Neutrophil (primary cell): ENCODE measurements around the gene MED10.

Source experiments
- H3K27ac ChIP-seq: fragments of 200-600 bp; sonication (generic); 2 replicates; pipeline ENCODE4 v1.5.1; 2016; ENCODE audit warnings: mild to moderate bottlenecking, moderate library complexity
- H3K27me3 ChIP-seq: fragments of 200-600 bp; sonication (generic); 2 replicates; pipeline ENCODE4 v1.6.0; 2016; ENCODE audit warnings: mild to moderate bottlenecking
- H3K36me3 ChIP-seq: fragments of 200-600 bp; sonication (generic); 2 replicates; pipeline ENCODE4 v1.5.1; 2017
- H3K4me1 ChIP-seq, 2 experiments: fragments of 200-600 bp in 1 of 2; sonication (generic) in 1 of 2; 1 replicate in 1 of 2; 2 replicates in 1 of 2; pipeline versions ENCODE4 v1.5.1 to v1.6.1; 2013 to 2016; ENCODE audit warnings: low read depth in 1 of 2, low read length in 1 of 2, mild to moderate bottlenecking in 1 of 2, moderate library complexity in 1 of 2; ENCODE audit not compliant: control insufficient read depth in 1 of 2, insufficient read depth in 1 of 2
- H3K4me3 ChIP-seq, 2 experiments: fragments of 200-600 bp in 1 of 2; sonication (generic) in 1 of 2; 1 replicate in 1 of 2; 2 replicates in 1 of 2; pipeline ENCODE4 v1.5.1; 2013 to 2016; ENCODE audit warnings: low read depth in 1 of 2, low read length in 1 of 2, mild to moderate bottlenecking in 1 of 2, moderate library complexity in 1 of 2
- H3K9me3 ChIP-seq: fragments of 200-600 bp; sonication (generic); 2 replicates; pipeline ENCODE4 v1.5.1; 2016
- TF ChIP-seq, protein P1 (sequence below): fragments of 200-600 bp; sonication (generic); IDR thresholded peaks from 2 replicates; pipeline ENCODE4 v1.5.1; 2016; ENCODE audit warnings: antibody characterized with exemption

The MED10 gene

DNA sequence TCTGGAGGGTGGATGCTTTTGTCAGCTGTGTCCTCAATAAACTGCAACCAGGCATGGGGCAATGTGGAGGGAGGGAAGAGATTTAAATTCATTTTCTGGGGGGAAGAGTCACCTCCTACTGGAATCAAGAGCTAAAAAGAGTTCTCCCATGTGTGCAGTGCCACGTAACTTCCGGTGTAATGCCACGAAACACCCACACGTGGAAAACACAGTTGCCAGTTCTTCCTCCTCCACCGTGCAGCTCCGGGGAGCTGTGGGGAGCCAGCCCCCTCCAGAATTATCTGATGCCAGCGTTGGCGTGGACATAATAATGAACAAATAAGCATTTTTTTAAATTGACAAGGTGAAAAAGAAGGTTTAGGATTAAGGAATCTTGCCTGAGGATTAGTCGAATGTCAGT lies 32.1 kb upstream of the MED10 start:
- no peak overlapping the region for H3K27ac ChIP-seq
- TF ChIP-seq, protein P1, sequence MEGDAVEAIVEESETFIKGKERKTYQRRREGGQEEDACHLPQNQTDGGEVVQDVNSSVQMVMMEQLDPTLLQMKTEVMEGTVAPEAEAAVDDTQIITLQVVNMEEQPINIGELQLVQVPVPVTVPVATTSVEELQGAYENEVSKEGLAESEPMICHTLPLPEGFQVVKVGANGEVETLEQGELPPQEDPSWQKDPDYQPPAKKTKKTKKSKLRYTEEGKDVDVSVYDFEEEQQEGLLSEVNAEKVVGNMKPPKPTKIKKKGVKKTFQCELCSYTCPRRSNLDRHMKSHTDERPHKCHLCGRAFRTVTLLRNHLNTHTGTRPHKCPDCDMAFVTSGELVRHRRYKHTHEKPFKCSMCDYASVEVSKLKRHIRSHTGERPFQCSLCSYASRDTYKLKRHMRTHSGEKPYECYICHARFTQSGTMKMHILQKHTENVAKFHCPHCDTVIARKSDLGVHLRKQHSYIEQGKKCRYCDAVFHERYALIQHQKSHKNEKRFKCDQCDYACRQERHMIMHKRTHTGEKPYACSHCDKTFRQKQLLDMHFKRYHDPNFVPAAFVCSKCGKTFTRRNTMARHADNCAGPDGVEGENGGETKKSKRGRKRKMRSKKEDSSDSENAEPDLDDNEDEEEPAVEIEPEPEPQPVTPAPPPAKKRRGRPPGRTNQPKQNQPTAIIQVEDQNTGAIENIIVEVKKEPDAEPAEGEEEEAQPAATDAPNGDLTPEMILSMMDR, result no peak
- H3K4me3 ChIP-seq, result no peak overlapping the region
- H3K4me1 ChIP-seq, result no peaks in the 10 kb centered on the region
- H3K36me3 ChIP-seq, result no peaks in the 10 kb centered on the region
- peaks cover 4% of the 10 kb centered on the region for H3K27me3 ChIP-seq
- no peaks in the 10 kb centered on the region for H3K9me3 ChIP-seq

DNA sequence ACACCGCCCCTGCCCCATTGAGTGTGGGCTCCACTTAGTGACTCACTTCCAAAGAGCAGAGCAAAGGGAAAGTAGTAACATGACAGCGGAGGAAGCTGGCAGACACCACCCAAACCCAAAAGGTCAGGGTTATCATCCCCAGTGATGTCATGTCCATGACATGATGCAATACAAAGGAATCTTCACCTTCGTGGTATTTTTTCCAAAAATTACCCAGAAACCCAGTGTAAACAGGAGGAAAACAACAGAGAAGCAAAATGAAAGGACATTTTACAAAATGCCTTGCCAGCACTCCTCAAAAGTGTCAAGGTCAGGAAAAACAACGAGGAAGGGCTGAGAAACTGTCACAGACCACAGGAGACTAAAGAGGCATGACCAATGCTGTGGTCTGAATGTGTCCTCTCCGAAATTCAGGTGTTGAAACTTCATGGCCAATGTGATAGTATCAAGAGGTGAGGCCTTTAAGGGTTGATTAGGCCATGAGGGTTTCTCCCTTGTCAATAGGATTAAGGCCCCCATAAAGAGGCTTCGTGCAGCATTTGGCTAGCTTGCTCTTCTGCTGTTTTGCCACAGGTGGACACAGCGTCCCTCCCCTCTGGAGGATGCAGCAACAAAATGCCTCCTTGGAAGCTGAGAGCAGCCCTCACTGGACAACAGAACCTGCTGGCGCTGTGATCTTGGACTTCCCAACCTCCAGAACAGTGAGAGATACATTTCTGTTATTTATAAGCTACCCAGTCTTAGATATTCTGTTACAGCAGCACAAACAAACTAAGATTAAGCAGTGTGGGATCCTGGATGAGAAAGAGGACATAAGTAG lies 30.5 kb upstream of the MED10 start:
- Histone ChIP-seq H3K9me3 (no peaks in the 10 kb centered on the region), H3K27ac (no peak overlapping the region), H3K4me1 (no peaks in the 10 kb centered on the region), H3K4me3 (no peak overlapping the region), H3K27me3 (peaks cover 4% of the 10 kb centered on the region), H3K36me3 (no peaks in the 10 kb centered on the region)
- TF ChIP-seq, protein P1, result no peak

DNA sequence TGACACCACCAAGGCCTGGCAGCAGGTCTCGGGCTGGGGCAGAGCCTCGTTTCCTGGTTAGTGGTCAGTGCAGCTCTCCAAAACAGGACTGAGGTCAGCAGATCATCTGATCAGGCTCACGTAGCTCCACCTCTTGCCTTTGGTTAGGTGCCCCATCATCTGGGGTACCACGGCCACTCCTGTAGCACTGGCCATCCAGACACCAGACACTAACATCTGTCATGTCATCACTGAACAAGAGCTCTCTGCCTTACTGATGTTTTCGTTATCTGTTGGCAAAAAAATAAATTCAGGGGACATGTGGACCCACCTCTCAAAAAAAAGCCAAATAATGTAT lies 29.9 kb upstream of the MED10 start:
- TF ChIP-seq, protein P1, result no peak
- H3K27me3 ChIP-seq, result peaks cover 4% of the 10 kb centered on the region
- no peaks in the 10 kb centered on the region for H3K9me3 ChIP-seq
- H3K36me3 ChIP-seq, result no peaks in the 10 kb centered on the region
- H3K4me3 ChIP-seq, result no peak overlapping the region
- H3K4me1 ChIP-seq, result no peaks in the 10 kb centered on the region
- no peak overlapping the region for H3K27ac ChIP-seq

DNA sequence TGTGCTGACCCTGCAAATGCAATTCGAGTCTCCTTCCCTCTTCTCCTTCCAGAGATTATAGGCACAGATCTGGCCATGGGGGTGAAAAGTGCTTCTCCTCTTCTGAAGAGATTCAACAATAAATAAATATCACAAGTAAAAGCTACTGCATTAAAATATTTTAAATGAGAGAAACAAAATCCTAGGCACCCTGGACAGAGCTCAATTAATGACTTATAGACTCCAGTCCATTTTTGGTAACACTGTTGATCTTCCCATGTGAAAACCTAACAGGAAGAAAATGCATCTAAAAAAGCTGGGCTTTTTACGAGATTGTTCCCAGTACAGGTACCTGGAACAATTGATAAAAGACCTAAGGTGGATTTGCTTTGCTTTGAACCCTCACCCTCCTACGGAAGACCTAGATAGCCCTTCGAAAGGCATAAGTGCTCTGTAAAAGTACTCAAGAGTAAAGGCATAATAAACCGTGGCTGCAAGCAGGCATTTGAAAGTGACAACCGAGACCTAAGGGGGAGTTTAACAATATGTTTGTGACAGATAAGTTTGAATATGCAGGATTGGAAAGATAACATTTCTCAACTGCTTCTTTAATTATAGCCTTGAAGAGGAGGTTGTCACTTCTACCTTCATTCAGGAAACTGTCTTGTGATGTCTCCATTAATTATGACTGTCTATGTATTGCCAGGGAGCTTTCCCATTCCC lies 29.4 kb upstream of the MED10 start:
- Histone ChIP-seq H3K4me3 (no peak overlapping the region), H3K27ac (no peak overlapping the region), H3K4me1 (no peaks in the 10 kb centered on the region), H3K9me3 (no peaks in the 10 kb centered on the region), H3K36me3 (no peaks in the 10 kb centered on the region), H3K27me3 (peaks cover 5% of the 10 kb centered on the region)
- TF ChIP-seq, protein P1, result no peak

- H3K4me3 ChIP-seq, result no peak overlapping the region
- no peak overlapping the region for H3K27ac ChIP-seq
- no peaks in the 10 kb centered on the region for H3K9me3 ChIP-seq
- TF ChIP-seq, protein P1, result no peak
- H3K36me3 ChIP-seq, result no peaks in the 10 kb centered on the region
- H3K4me1 ChIP-seq, result no peaks in the 10 kb centered on the region
- H3K27me3 ChIP-seq, result peaks cover 13% of the 10 kb centered on the region
These were observed 27.2 kb upstream of the MED10 start for GRCh38 chr5:6405591-6405990.
